ENCODE results near the gene LHB.
"Not testable (repeated sequence)": the region's sequence is repeated elsewhere in the genome, so short reads cannot be mapped to it uniquely, and the experiment has no call there.

Gene LHB

DNA sequence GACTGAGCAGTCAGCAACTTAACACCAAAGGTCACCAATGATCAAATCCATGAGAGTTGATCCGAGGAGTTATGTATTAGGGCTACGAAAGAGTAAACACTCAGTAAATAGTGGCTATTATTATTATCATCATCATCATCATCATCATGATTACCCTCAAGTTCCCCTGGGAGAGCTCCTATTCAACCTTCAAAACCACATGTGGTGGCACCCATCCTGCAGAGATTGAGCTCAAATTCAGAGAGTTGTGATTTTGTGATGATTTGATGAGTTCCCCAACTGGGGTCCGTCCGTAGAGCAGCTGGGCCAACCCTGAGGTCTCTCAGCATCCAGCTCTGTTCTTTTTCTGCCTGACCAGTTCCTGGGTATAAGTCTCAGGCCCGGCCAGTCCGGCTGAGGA, 8.2 kb upstream of the LHB start:
- DNase-seq, result not testable (repeated sequence)

DNA sequence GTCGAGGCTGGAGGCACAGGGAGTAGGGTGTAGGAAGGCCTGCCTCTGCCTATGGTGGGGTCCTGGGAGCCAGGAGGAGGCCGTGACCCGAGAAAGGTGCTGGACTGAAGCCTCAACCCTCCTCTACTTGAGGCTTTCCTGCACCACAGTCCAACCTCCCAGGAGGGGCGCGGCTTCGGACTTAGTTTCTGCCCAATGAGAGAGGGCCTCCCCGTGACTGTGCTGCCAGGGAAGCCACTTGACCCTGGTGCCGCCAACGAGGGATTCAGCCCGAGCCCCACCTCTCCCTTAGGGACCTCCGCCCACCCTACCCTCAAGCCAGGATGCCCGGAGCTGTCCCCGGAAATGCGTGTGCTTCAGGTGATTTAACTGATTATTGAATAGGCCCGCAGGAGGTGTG, 7.3 kb upstream of the LHB start, which contains the start of gene CGB3:
TSS of gene CGB3 (minus strand) at position 101 of the 400 bp plus-strand sequence. CDS start 362 bp downstream, outside the sequence.
- H3K4me1 ChIP-seq; H3K36me3 ChIP-seq; H3K9me3 ChIP-seq; H3K4me3 ChIP-seq (ENCODE audit: low read depth, low read length); H3K27me3 ChIP-seq; DNase-seq: not testable (repeated sequence)

More for the DNA sequence above, 8.2 kb upstream of the LHB start:
- not testable (repeated sequence) for H3K36me3 ChIP-seq; H3K4me3 ChIP-seq (ENCODE audit: low read depth, low read length); H3K27me3 ChIP-seq; H3K4me1 ChIP-seq; H3K9me3 ChIP-seq

DNA sequence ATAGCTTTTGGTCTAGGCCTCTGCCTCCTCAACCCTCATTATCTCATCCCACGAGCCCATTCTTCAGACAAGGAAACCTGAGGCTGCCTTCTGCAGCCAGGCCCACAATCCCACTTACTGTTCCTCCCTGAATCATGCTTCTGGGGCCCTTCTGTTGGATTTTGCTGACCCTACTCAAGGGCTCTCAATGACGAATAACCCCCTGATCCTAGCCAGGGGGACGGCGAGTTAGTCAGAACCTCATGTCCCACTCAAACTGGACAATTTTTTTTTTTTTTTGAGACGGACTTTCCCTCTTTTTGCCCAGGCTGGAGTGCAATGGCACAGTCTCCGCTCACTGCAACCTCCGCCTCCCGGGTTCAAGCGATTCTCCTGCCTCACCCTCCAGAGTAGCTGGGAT, 5.2 kb upstream of the LHB start:
- Histone ChIP-seq H3K4me3 (ENCODE audit: low read depth, low read length) (no peak overlapping the region), H3K4me1 (peaks cover 12% of the 10 kb centered on the region), H3K36me3 (no peaks in the 10 kb centered on the region), H3K9me3 (no peaks in the 10 kb centered on the region), H3K27me3 (no peaks in the 10 kb centered on the region)
- TF ChIP-seq, protein P1, sequence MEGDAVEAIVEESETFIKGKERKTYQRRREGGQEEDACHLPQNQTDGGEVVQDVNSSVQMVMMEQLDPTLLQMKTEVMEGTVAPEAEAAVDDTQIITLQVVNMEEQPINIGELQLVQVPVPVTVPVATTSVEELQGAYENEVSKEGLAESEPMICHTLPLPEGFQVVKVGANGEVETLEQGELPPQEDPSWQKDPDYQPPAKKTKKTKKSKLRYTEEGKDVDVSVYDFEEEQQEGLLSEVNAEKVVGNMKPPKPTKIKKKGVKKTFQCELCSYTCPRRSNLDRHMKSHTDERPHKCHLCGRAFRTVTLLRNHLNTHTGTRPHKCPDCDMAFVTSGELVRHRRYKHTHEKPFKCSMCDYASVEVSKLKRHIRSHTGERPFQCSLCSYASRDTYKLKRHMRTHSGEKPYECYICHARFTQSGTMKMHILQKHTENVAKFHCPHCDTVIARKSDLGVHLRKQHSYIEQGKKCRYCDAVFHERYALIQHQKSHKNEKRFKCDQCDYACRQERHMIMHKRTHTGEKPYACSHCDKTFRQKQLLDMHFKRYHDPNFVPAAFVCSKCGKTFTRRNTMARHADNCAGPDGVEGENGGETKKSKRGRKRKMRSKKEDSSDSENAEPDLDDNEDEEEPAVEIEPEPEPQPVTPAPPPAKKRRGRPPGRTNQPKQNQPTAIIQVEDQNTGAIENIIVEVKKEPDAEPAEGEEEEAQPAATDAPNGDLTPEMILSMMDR (IDR thresholded peaks at IDR 0.05; ENCODE audit: low read depth, low read length), result no peak
- DNase-seq, result no peak

DNA sequence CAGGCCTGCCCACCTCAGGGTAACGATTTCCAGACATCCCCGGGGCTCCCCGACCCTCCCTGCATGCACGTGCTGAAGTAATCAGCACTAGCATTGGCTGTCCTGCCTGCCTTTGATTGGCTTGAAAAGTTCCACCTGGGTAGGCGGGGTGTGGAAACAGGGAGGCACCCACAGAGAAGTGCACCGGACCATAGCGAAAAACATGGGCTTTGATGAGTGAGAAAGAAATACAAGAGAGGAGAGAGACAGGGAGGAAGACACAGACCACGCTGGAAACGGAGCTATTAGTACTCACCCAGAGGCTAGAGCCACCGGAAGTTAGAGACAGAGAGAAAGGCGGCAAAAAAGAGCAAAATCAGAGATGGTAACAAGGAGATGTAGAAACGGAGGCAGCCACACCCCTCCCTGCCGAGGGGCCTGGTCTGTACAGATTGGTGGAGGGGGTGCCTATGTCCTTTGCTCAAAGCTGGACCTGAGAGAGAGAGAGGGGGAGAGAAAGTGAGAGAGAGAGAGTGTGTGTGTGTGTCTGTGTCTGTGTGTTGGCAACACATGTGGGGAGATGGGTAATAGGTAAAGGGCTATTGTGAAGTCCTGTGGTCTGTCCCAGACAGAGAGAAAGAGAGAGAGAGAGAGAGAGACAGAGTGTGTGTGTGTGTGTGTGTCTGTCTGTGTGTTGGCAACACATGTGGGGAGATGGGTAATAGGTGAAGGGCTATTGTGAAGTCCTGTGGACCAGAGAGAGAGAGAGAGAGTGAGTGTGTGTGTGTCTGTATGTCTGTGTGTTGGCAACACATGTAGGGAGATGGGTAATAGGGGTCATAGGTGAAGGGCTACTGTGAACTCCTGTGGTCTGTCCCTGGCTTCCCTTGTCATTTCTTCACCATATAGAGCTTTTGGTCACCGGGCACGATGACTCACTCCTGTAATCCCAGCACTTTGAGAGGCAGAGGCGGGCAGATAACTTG, 4.3 kb upstream of the LHB start:
- H3K9me3 ChIP-seq, result no peaks in the 10 kb centered on the region
- H3K4me3 ChIP-seq (ENCODE audit: low read depth, low read length), result no peak overlapping the region
- no peaks in the 10 kb centered on the region for H3K36me3 ChIP-seq
- H3K4me1 ChIP-seq, result peaks cover 12% of the 10 kb centered on the region
- DNase-seq, result no peak
- H3K27me3 ChIP-seq, result no peaks in the 10 kb centered on the region
- TF ChIP-seq, protein P1 (IDR thresholded peaks at IDR 0.05; ENCODE audit: low read depth, low read length), result no peak

DNA sequence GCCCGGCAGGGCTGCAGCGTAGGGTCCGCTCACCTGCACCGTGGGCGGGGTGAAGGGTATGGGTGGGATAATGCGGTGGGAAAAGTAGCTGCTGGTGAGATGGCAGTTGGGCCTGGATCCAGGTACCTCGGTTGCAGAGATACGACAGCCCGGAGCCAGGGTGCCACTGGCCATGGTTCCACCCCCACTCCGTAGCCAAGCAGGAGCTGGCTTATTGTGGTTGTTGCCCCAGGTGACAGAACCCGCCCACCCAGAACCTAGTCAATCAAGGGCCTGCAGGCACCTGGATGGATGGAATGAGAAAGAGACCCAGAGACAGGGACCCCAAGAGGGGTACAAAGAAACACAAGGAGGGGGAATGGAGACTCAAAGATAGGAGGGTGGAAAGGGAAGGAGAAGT, 3.5 kb upstream of the LHB start:
- no peak overlapping the region for H3K4me3 ChIP-seq (ENCODE audit: low read depth, low read length)
- TF ChIP-seq, protein P1 (IDR thresholded peaks at IDR 0.05; ENCODE audit: low read depth, low read length), result no peak
- peaks cover 4% of the 10 kb centered on the region for H3K36me3 ChIP-seq
- no peak for DNase-seq
- H3K27me3 ChIP-seq, result no peaks in the 10 kb centered on the region
- no peaks in the 10 kb centered on the region for H3K9me3 ChIP-seq
- H3K4me1 ChIP-seq, result peaks cover 12% of the 10 kb centered on the region

DNA sequence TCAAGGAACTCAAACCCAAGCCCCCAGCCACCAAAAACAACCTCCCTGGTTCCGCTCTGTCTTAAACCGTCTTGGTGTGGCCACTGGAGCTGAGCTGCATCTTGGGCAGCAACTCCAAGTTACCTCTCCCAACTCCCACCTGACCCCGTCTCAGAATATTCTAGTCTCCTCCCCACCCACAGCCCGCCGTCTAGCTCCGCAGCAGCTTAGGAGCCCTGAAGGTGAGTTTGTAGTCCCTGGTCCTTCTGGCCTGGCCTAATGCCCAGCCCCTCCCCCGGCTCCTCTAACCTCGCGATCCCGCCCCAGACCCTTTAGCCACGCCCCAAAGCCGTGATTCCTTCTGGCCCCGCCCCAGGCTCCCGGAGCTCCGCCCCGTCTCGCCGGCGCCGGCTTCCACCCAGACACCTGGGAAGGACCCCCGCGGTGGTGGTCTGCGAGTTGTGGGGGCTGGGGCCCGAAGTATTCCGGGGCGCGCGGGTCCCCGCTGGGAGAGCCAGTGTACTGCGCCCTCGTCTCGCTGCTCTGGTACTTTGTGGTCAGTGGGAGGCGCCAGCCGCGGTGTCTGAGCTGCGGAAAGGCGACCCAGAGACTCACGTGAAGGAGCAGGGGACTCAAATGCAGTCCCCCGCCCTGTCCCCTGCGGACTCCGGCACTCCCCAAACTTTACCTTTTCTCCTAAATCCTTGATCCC, 2.5 kb upstream of the LHB start:
- Histone ChIP-seq H3K9me3 (no peaks in the 10 kb centered on the region), H3K27me3 (no peaks in the 10 kb centered on the region), H3K36me3 (peaks cover 13% of the 10 kb centered on the region), H3K4me1 (peaks cover 12% of the 10 kb centered on the region), H3K4me3 (ENCODE audit: low read depth, low read length) (peak overlapping the region; percentile 62)
- peak; percentile 88 for DNase-seq
- TF ChIP-seq, protein P1 (IDR thresholded peaks at IDR 0.05; ENCODE audit: low read depth, low read length), result peak; percentile 37

DNA sequence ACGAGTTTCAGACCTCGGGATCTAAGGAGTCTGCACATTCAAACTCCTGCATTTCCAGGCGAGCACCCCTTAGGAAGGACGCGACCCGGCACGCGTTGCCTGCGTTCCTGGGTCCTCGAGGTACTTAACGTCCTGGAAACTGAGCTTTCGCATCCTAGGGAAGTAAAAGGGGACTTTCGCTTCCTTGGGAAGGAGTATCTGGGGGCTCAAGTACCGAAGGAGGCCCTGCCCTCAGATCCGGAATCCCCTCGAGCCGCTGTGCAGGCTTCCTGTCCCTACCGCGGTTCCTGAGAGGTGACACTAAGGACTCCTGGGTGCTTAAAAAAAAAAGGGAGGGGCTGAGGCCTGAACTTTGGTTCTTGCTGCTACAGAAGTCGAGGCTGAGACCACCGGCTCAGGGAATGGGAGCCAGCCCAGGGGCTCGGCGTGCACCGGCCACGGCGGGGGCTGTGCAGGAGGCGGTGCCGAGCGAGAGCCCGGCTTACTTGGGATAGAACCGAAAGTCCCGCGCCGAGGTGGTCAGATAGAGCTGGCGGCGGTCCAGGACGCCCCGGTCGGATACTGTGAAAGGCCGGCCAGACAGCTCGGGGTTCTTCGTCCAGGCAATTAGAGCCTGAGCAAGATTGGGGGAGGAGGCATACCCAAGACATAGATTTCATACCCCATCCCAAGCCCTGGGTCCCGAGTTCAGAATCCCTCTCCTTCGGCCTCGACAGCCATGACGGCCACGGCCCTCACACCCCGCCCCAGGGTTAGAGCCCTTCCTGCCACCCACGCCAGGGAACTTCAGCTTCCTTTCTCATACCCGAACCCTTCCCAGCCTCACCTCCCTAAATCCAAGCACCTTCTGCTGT, 1.7 kb upstream of the LHB start:
- not testable (repeated sequence) for DNase-seq, H3K27me3 ChIP-seq, H3K9me3 ChIP-seq
- H3K36me3 ChIP-seq, result peaks cover 17% of the 10 kb centered on the region
- H3K4me1 ChIP-seq, result peaks cover 12% of the 10 kb centered on the region
- peak overlapping the region; percentile 62 for H3K4me3 ChIP-seq (ENCODE audit: low read depth, low read length)
